IMR-90 (cell line): ENCODE data around the gene TSTD2.

ENCODE experiments used
- BHLHE40 ChIP-seq: fragments of 150-350 bp; IDR thresholded peaks from 2 replicates; pipeline ENCODE4 v1.6.1; 2016; ENCODE audit warnings: mild to moderate bottlenecking, low read depth, low read length
- CEBPB ChIP-seq: IDR thresholded peaks from 2 replicates; pipeline ENCODE4 v1.6.1; 2012; ENCODE audit warnings: low read depth, low read length, improper control_type of control experiment
- CHD1 ChIP-seq: IDR thresholded peaks from 2 replicates; pipeline ENCODE4 v1.6.1; 2012; ENCODE audit warnings: low read depth, low read length, improper control_type of control experiment
- FOS ChIP-seq: fragments of 150-350 bp; IDR thresholded peaks from 2 replicates; pipeline ENCODE4 v1.6.1; 2016; ENCODE audit warnings: low read depth, low read length
- MAZ ChIP-seq: IDR thresholded peaks from 2 replicates; pipeline ENCODE4 v1.6.1; 2012; ENCODE audit warnings: low read depth, mild to moderate bottlenecking, low read length, improper control_type of control experiment, moderate library complexity, borderline replicate concordance
- MXI1 ChIP-seq: IDR thresholded peaks from 2 replicates; pipeline ENCODE4 v1.6.1; 2012; ENCODE audit warnings: low read depth, mild to moderate bottlenecking, low read length, moderate library complexity, borderline replicate concordance
- POLR2A ChIP-seq: IDR thresholded peaks from 2 replicates; pipeline ENCODE4 v1.6.1; 2012; ENCODE audit warnings: mild to moderate bottlenecking, low read depth, low read length
- RCOR1 ChIP-seq: IDR thresholded peaks from 2 replicates; pipeline ENCODE4 v1.6.1; 2012; ENCODE audit warnings: mild to moderate bottlenecking, low read length, improper control_type of control experiment; ENCODE audit not compliant: insufficient replicate concordance
- RFX5 ChIP-seq: IDR thresholded peaks from 2 replicates; pipeline ENCODE4 v1.8.0; 2012; ENCODE audit warnings: low read depth, mild to moderate bottlenecking, low read length, moderate library complexity
- SMC3 ChIP-seq: fragments of 150-350 bp; IDR thresholded peaks from 2 replicates; pipeline ENCODE4 v1.6.1; 2016; ENCODE audit warnings: low read depth, mild to moderate bottlenecking, antibody characterized with exemption, low read length, moderate library complexity
- TF ChIP-seq, protein P1 (sequence below): fragments of 150-350 bp; IDR thresholded peaks from 2 replicates; pipeline ENCODE4 v1.6.1; 2017; ENCODE audit warnings: mild to moderate bottlenecking, antibody characterized with exemption, low read length, low read depth
- TF ChIP-seq, protein P2 (sequence below): conservative IDR thresholded peaks from 2 replicates; pipeline ENCODE4 v1.5.1; 2012; ENCODE audit warnings: mild to moderate bottlenecking, low read depth, low read length, improper control_type of control experiment
- TF ChIP-seq, protein P3 (sequence below): fragments of 150-350 bp; IDR thresholded peaks from 2 replicates; pipeline ENCODE4 v1.6.1; 2016; ENCODE audit warnings: low read depth, mild to moderate bottlenecking, low read length, moderate library complexity, borderline replicate concordance

DNA sequence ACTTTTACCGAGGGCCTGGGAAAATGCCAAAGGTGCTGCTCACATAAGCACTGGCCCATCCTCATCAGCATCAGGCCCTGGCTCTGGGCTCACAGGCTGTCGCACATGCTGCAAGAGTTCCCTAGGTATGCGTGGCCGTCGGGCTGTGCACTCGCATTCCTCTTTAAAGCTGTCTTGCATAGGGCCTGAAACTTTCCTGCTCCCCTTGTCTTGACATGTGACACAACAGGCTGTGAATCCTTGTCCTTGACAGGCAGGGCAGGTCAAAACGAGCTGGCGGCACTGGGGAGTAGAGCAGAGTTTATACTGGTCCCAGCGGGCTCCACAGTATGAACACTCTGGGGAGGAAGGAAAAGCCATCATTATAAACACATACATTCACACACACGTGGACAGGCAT lies 30.7 kb downstream of the TSTD2 start:
- TF ChIP-seq, protein P1, sequence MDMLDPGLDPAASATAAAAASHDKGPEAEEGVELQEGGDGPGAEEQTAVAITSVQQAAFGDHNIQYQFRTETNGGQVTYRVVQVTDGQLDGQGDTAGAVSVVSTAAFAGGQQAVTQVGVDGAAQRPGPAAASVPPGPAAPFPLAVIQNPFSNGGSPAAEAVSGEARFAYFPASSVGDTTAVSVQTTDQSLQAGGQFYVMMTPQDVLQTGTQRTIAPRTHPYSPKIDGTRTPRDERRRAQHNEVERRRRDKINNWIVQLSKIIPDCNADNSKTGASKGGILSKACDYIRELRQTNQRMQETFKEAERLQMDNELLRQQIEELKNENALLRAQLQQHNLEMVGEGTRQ, result no peak
- TF ChIP-seq, protein P2, sequence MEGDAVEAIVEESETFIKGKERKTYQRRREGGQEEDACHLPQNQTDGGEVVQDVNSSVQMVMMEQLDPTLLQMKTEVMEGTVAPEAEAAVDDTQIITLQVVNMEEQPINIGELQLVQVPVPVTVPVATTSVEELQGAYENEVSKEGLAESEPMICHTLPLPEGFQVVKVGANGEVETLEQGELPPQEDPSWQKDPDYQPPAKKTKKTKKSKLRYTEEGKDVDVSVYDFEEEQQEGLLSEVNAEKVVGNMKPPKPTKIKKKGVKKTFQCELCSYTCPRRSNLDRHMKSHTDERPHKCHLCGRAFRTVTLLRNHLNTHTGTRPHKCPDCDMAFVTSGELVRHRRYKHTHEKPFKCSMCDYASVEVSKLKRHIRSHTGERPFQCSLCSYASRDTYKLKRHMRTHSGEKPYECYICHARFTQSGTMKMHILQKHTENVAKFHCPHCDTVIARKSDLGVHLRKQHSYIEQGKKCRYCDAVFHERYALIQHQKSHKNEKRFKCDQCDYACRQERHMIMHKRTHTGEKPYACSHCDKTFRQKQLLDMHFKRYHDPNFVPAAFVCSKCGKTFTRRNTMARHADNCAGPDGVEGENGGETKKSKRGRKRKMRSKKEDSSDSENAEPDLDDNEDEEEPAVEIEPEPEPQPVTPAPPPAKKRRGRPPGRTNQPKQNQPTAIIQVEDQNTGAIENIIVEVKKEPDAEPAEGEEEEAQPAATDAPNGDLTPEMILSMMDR, result no peak
- TF ChIP-seq POLR2A, result no peak
- TF ChIP-seq CEBPB, result no peak
- TF ChIP-seq MXI1, result no peak
- TF ChIP-seq, protein P3, sequence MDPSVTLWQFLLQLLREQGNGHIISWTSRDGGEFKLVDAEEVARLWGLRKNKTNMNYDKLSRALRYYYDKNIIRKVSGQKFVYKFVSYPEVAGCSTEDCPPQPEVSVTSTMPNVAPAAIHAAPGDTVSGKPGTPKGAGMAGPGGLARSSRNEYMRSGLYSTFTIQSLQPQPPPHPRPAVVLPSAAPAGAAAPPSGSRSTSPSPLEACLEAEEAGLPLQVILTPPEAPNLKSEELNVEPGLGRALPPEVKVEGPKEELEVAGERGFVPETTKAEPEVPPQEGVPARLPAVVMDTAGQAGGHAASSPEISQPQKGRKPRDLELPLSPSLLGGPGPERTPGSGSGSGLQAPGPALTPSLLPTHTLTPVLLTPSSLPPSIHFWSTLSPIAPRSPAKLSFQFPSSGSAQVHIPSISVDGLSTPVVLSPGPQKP, result no peak
- no peak for TF ChIP-seq SMC3
- TF ChIP-seq FOS, result no peak
- TF ChIP-seq RFX5, result no peak
- no peak for TF ChIP-seq CHD1
- no peak for TF ChIP-seq MAZ
- no peak for TF ChIP-seq RCOR1
- TF ChIP-seq BHLHE40, result no peak
